A673 (cell line): ENCODE results near the gene CXCR6.

Experiments
- CTCF ChIP-seq: fragments of 300-800, 200-600 bp; sonication (generic); conservative IDR thresholded peaks from 2 replicates; pipeline ENCODE4 v1.5.1; 2017; ENCODE audit warnings: low read depth, mild to moderate bottlenecking, antibody characterized with exemption, low read length, moderate library complexity, mixed read lengths
- EZH2 ChIP-seq: fragments of 200-600 bp; sonication (generic); IDR thresholded peaks from 2 replicates; pipeline ENCODE4 v1.6.1; 2017; ENCODE audit warnings: borderline replicate concordance, low read depth, mild to moderate bottlenecking, mixed read lengths, antibody characterized with exemption, low read length; ENCODE audit not compliant: poor library complexity, severe bottlenecking

GRCh38 chr3:45937206-45938042, 5.8 kb upstream of the CXCR6 start:
- TF ChIP-seq CTCF (no peak), EZH2 (no peak)
